ENCODE data around the gene TTC39B.

The TTC39B gene

DNA sequence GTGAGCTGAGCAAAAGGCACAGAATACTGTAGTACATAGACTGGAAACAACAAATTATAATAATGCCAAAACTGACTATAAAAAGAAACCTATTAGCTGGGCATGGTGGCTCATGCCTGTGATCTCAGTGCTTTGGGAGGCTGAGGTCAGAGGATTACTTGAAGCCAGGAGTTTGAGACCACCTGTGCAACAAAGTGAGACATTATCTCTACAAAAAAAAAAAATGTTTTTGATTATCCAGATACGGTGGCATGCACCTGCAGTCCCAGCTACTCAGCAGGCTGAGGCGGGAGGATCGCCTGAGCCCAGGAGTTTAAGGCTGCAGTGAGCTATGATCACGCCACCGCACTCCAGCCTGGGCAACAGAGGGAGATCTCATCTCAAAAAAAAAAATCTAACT is 175.9 kb downstream of the TTC39B start:
- TF ChIP-seq, protein P1, sequence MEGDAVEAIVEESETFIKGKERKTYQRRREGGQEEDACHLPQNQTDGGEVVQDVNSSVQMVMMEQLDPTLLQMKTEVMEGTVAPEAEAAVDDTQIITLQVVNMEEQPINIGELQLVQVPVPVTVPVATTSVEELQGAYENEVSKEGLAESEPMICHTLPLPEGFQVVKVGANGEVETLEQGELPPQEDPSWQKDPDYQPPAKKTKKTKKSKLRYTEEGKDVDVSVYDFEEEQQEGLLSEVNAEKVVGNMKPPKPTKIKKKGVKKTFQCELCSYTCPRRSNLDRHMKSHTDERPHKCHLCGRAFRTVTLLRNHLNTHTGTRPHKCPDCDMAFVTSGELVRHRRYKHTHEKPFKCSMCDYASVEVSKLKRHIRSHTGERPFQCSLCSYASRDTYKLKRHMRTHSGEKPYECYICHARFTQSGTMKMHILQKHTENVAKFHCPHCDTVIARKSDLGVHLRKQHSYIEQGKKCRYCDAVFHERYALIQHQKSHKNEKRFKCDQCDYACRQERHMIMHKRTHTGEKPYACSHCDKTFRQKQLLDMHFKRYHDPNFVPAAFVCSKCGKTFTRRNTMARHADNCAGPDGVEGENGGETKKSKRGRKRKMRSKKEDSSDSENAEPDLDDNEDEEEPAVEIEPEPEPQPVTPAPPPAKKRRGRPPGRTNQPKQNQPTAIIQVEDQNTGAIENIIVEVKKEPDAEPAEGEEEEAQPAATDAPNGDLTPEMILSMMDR (conservative IDR thresholded peaks at IDR 0.05; ENCODE audit: low read length), result no peak
- DNase-seq (ENCODE audit: low read depth), result no peak
- no peak overlapping the region for H3K4me3 ChIP-seq (ENCODE audit: low read length)

DNA sequence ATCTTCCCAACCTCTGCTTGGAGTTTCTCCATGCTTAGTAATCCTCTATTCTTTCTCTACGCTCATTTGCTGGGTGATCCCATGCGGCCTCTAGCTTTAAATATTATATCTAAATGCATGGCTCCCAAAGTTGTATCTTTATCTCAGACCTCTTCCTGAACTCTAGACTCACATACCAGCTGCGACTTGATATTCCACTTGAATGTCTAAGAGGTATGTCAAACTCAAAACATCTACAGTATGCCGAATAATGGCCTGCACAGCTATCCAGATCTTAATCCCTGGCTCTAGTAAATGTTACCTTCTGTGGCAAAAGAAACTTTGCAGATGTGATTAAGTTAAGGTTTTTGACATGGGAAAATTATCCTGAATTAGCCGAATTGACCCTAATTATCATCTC is 179.2 kb downstream of the TTC39B start:
- TF ChIP-seq, protein P1 (conservative IDR thresholded peaks at IDR 0.05; ENCODE audit: low read length), result no peak
- no peak for DNase-seq (ENCODE audit: low read depth)
- H3K4me3 ChIP-seq (ENCODE audit: low read length), result no peak overlapping the region

DNA sequence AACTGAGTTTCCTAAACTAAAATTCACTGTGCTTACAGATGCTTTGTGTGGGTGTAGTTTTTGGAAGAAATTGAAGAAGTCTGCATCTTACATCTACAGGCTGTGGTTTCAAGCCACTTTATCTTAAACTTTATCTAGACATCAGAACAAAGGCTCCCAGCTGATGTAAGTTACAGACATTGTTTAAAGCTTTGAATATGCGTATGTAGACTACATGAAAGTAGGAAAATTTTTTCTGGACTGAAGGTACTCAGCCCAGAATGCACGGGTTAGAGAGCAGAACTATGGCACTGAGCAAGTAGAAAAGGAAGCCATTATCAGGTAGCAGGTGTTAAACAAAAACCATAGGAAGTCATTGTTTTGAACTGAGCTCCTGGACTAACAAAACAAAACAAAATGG is 185.4 kb downstream of the TTC39B start:
- H3K4me3 ChIP-seq (ENCODE audit: low read length), result no peak overlapping the region
- TF ChIP-seq, protein P1 (conservative IDR thresholded peaks at IDR 0.05; ENCODE audit: low read length), result no peak
- DNase-seq (ENCODE audit: low read depth), result no peak

DNA sequence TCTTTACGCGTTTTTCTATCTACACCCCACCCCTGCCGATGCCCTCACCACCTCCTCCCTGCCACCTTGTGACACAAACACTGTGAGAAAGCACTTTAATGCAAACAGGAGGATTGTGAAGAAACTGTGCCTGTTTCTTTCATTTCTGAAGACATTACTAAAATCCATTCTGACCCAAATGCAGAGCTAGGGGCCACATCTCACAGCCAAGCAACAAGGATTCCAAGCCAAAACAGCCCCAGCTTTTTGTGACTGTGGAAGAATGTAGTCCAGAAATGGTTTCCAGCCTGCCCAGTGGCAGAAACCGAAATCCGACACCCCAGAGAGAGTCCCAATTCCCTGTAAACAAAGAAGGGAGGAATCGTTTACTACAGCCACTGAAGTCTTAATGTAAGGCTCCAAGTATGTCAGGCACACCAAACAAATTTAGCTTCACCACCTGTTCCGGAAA is 190.9 kb downstream of the TTC39B start:
- TF ChIP-seq, protein P1 (conservative IDR thresholded peaks at IDR 0.05; ENCODE audit: low read length), result no peak
- H3K4me3 ChIP-seq (ENCODE audit: low read length), result no peak overlapping the region
- DNase-seq (ENCODE audit: low read depth), result no peak

DNA sequence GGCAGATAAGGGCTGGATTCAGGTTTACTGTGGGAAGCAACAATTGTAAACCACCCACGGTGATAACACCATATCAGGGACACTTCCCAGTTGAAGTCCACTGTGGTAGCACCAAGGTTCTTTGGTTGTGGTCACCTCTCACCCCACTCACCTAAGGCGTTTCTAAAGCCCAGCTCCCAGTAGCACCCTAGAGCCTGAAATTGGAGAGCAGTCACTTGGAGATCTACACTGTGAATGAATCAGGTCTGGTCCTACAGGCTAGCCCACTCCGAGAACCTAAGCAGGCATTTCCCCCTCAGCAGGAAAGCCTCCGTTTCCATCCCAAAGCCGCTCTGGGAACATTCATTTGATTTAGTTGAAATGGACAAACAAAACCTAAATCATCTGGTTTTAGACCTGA is 191.3 kb downstream of the TTC39B start:
- no peak overlapping the region for H3K4me3 ChIP-seq (ENCODE audit: low read length)
- TF ChIP-seq, protein P1 (conservative IDR thresholded peaks at IDR 0.05; ENCODE audit: low read length), result no peak

DNA sequence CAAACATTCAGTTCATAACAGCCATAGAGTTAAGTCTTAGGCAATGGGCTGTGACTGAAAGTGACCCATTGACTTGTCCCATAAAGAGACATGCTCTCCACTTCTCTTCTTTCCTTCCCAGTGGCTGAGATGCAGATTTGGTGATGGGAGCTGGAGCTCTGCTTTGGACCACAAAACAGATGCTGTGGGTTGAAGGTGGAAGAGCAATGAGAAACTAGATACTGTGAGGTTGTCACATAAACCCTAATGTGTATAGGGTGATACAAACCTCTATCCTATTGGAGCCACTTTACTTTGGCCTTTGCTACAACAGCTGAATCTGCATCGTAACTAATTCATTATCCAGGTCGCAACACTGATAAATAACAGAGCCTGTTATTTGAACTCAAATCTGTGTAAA is 192.0 kb downstream of the TTC39B start:
- H3K4me3 ChIP-seq (ENCODE audit: low read length), result no peak overlapping the region
- TF ChIP-seq, protein P1 (conservative IDR thresholded peaks at IDR 0.05; ENCODE audit: low read length), result no peak
- DNase-seq (ENCODE audit: low read depth), result no peak

More for the DNA sequence above, 191.3 kb downstream of the TTC39B start:
- no peak for DNase-seq (ENCODE audit: low read depth)

Data from AG10803 (cell line).